ENCODE measurements around the gene FKBP10. TPM values are rescaled to one million over a fixed set of nuclear protein-coding genes. Genes with fewer than 3 reads are reported as not detected.

The FKBP10 gene
- total and polyA plus RNA-seq, 10 of the 15 experiments (the other 5 are each of a cell fraction or from before 2014, with no cell fraction given) = 0.02 to 4.7 (median 1.8) TPM

DNA sequence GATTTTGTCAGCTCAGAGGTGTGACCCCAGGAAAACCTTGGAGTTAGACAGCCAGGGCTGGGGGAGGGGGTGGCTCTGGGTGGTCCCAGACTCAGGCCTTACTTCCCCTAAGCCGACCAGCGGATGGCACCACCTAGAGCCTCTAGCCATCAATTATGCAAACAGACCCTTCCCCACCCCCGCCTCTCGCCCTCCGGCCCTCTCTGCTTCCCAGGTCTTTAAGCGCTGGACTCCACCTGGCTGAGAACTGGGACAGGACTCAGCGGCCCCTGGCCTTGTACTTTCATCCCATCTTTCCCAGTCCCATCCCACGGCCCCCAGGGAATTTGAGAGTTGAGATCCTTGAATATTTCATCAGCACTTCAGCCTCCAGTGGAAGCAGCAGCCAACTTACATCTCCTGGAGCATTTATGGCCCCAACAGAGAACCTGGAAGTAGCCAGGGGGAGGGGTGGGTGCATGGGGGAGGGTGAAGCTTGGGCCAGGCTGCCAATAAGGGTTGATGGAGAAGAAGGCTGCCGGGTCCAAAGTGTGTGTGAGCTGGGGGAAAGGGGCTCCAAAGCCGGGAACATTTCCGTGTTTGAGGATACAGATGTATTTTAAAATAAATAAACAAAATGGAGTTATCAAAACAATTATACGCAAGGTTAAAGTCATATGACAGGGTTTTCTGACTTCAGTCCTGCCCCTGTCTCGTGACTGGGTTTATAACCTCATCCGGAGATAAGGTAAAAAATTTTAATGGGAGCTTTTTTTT lies 18.8 kb upstream of the FKBP10 start:
- Histone ChIP-seq H3K79me2 (ENCODE audit: control insufficient read depth, insufficient read depth, low read length) (no peaks in the 10 kb centered on the region), H3K27ac (ENCODE audit: control insufficient read depth, insufficient read depth) (no peak overlapping the region), H3K9ac (ENCODE audit: control insufficient read depth, insufficient read depth, low read length) (no peak overlapping the region), H3K27me3 (replicated peaks in 1 of 2; ENCODE audit: control insufficient read depth in 2 of 2, insufficient read depth in 2 of 2, low read length in 1 of 2) (no peaks in the 10 kb centered on the region), H3K9me3 (replicated peaks; ENCODE audit: control insufficient read depth, insufficient read depth, low read length) (no peaks in the 10 kb centered on the region), H3K36me3 (ENCODE audit: control insufficient read depth in 2 of 2, insufficient read depth in 2 of 2, low read length in 1 of 2) (no peaks in the 10 kb centered on the region), H2AFZ (ENCODE audit: control insufficient read depth, low read depth, low read length) (no peak overlapping the region), H3K4me3 (no peak overlapping the region), H3K4me1 (ENCODE audit: control insufficient read depth, insufficient read depth, low read length) (no peaks in the 10 kb centered on the region), H4K20me1 (ENCODE audit: control insufficient read depth, insufficient read depth) (no peaks in the 10 kb centered on the region), H3K4me2 (ENCODE audit: control insufficient read depth, insufficient read depth) (no peak overlapping the region)
- CTCF ChIA-PET = interaction anchor here (1.7 kb wide), 1 partner anchor 18 kb away, joined by 3 read pairs; the partner anchor contains the start of gene P3H4
- SMC1A ChIA-PET (ENCODE audit: uncharacterized antibody, unreplicated experiment) = no interaction called here
- no peak for ATAC-seq
- DNase-seq (ENCODE audit: low read depth, low spot score) = no peak
- BruUV-seq (replicated peaks) = no TSS peak
- TF ChIP-seq SMC3 (IDR thresholded peaks at IDR 0.05; ENCODE audit: borderline replicate concordance, low read length) (no peak), TBL1XR1 (IDR thresholded peaks at IDR 0.05; ENCODE audit: low read depth, low read length) (no peak), NR2F1 (conservative IDR thresholded peaks at IDR 0.05) (no peak), PAX5 (IDR thresholded peaks at IDR 0.05; ENCODE audit: borderline replicate concordance, low read depth, low read length) (no peak), CREB1 (IDR thresholded peaks at IDR 0.05; ENCODE audit: low read depth) (no peak), TCF12 (IDR thresholded peaks at IDR 0.05; ENCODE audit: low read depth, low read length) (no peak), HDAC2 (IDR thresholded peaks at IDR 0.05) (no peak)
- TF ChIP-seq, protein P1, sequence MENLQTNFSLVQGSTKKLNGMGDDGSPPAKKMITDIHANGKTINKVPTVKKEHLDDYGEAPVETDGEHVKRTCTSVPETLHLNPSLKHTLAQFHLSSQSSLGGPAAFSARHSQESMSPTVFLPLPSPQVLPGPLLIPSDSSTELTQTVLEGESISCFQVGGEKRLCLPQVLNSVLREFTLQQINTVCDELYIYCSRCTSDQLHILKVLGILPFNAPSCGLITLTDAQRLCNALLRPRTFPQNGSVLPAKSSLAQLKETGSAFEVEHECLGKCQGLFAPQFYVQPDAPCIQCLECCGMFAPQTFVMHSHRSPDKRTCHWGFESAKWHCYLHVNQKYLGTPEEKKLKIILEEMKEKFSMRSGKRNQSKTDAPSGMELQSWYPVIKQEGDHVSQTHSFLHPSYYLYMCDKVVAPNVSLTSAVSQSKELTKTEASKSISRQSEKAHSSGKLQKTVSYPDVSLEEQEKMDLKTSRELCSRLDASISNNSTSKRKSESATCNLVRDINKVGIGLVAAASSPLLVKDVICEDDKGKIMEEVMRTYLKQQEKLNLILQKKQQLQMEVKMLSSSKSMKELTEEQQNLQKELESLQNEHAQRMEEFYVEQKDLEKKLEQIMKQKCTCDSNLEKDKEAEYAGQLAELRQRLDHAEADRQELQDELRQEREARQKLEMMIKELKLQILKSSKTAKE (IDR thresholded peaks at IDR 0.05; ENCODE audit: low read depth, poor library complexity, severe bottlenecking) = no peak
- TF ChIP-seq, protein P2, sequence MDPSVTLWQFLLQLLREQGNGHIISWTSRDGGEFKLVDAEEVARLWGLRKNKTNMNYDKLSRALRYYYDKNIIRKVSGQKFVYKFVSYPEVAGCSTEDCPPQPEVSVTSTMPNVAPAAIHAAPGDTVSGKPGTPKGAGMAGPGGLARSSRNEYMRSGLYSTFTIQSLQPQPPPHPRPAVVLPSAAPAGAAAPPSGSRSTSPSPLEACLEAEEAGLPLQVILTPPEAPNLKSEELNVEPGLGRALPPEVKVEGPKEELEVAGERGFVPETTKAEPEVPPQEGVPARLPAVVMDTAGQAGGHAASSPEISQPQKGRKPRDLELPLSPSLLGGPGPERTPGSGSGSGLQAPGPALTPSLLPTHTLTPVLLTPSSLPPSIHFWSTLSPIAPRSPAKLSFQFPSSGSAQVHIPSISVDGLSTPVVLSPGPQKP (IDR thresholded peaks at IDR 0.05; ENCODE audit: low read depth, low read length) = no peak
- WGBS (ENCODE audit: insufficient coverage, insufficient replicate concordance, low lambda C conversion rate, missing lambda C conversion rate) = 42% methylated on average over 14 of the region's 14 CpGs
- in situ Hi-C loops (cut with MboI) = no loop called here
- intact Hi-C loops (cut with micrococcal nuclease; ENCODE audit: unreplicated experiment) = no loop called here
- RAD21 ChIA-PET (ENCODE audit: unreplicated experiment) = no interaction called here
- POLR2A ChIA-PET = interaction anchor here (0.6 kb wide), 1 partner anchor 137 kb away, joined by 3 read pairs; no protein-coding TSS in a partner anchor
- FAIRE-seq = no peak

Measured in GM12878 (cell line).